HG03442 (cell line): ENCODE measurements around the gene FRZB.

Source experiments
- ATAC-seq: cut with Tn5 transposase; IDR thresholded peaks from one replicate; pipeline ENCODE4 v1.9.1; 2021; ENCODE audit warnings: mild to moderate bottlenecking, moderate library complexity; ENCODE audit not compliant: unreplicated experiment

Gene FRZB

GRCh38 chr2:182845794-182846417, 20.5 kb downstream of the FRZB start:
- ATAC-seq, result no peak

- ATAC-seq, result no peak
Observed at GRCh38 chr2:182836451-182836850, 30.0 kb downstream of the FRZB start.

GRCh38 chr2:182834293-182834692, 32.1 kb downstream of the FRZB start:
- no peak for ATAC-seq

GRCh38 chr2:182833084-182833854, 33.2 kb downstream of the FRZB start:
- no peak for ATAC-seq

GRCh38 chr2:182831921-182832320, 34.5 kb downstream of the FRZB start:
- ATAC-seq, result no peak

GRCh38 chr2:182831101-182831500, 35.3 kb downstream of the FRZB start:
- no peak for ATAC-seq

- ATAC-seq, result no peak
Observed at GRCh38 chr2:182827182-182827879, 39.1 kb downstream of the FRZB start.

GRCh38 chr2:182826496-182826895, 39.9 kb downstream of the FRZB start:
- ATAC-seq, result no peak

GRCh38 chr2:182826064-182826463, 40.4 kb downstream of the FRZB start:
- no peak for ATAC-seq

GRCh38 chr2:182824767-182825158, 41.7 kb downstream of the FRZB start:
- ATAC-seq, result no peak

- no peak for ATAC-seq
Observed at GRCh38 chr2:182824056-182824766, 42.2 kb downstream of the FRZB start.

- ATAC-seq, result no peak
Observed at GRCh38 chr2:182822733-182823132, 43.7 kb downstream of the FRZB start.

GRCh38 chr2:182821182-182821581, 45.3 kb downstream of the FRZB start:
- no peak for ATAC-seq

- no peak for ATAC-seq
Observed at GRCh38 chr2:182819412-182819811, 47.0 kb downstream of the FRZB start.

GRCh38 chr2:182818925-182819324, 47.5 kb downstream of the FRZB start:
- ATAC-seq, result no peak

GRCh38 chr2:182818501-182818900, 47.9 kb downstream of the FRZB start:
- no peak for ATAC-seq

GRCh38 chr2:182817558-182817957, 48.9 kb downstream of the FRZB start:
- ATAC-seq, result no peak

GRCh38 chr2:182816866-182817265, 49.6 kb downstream of the FRZB start:
- ATAC-seq, result no peak

GRCh38 chr2:182814804-182815203, 51.6 kb downstream of the FRZB start:
- ATAC-seq, result no peak

- ATAC-seq, result no peak
Observed at GRCh38 chr2:182814380-182814779, 52.1 kb downstream of the FRZB start.

- no peak for ATAC-seq
Observed at GRCh38 chr2:182810087-182810486, 56.4 kb downstream of the FRZB start.
